M059J (cell line): Measurements from ENCODE around the gene DUSP14. TPM values are rescaled to one million over a fixed set of nuclear protein-coding genes. Genes with fewer than 3 reads are reported as not detected.

Experiments used
- DNase-seq: peaks from one replicate; pipeline ENCODE4 v3.0.0-alpha.2; 2012; ENCODE audit warnings: low read depth
- total RNA-seq: library from RNA; depleted of rRNA; stranded (reverse); fragments of >200 nt; shearing (Covaris generic); gene quantifications from 2 replicates; pipeline ENCODE4 v1.2.3, GENCODE V29; 2014; rRNA removed

The DUSP14 gene
- total RNA-seq, 1 experiment from 2014 or later, result 71.2 TPM

- no peak for DNase-seq
Measured at GRCh38 chr17:37558299-37558698, 68.6 kb downstream of the DUSP14 start.

GRCh38 chr17:37562016-37562745 is 72.5 kb downstream of the DUSP14 start:
- no peak for DNase-seq

Other genes with a start within 250 kb of the DUSP14 start
- not detected in 2 replicates for gene C17orf78, start 113.9 kb upstream of the DUSP14 start, total RNA-seq
- gene ACACA, start 83.1 kb upstream of the DUSP14 start, total RNA-seq, result 16.2 and 33.7 TPM in 2 replicates
- 14.6 and 17.5 TPM in 2 replicates for gene TADA2A, start 83.0 kb upstream of the DUSP14 start, total RNA-seq
- 5.9 and 10.5 TPM in 2 replicates for gene SYNRG, start 119.5 kb downstream of the DUSP14 start, total RNA-seq
- gene DDX52, start 153.6 kb downstream of the DUSP14 start, total RNA-seq, result 16.6 and 31.7 TPM in 2 replicates